GM18520 (cell line): Measurements from ENCODE around the gene SYCE1L.
"Not testable (repeated sequence)": the region's sequence is repeated elsewhere in the genome, so short reads cannot be mapped to it uniquely, and the experiment has no call there.

ENCODE experiments used
- ATAC-seq: cut with Tn5 transposase; IDR thresholded peaks from one replicate; pipeline ENCODE4 v1.9.1; 2021; ENCODE audit not compliant: unreplicated experiment

Gene SYCE1L

GRCh38 chr16:77197747-77198146 lies 1.5 kb upstream of the SYCE1L start:
- ATAC-seq: no peak

- ATAC-seq: no peak
These were observed 7.3 kb downstream of the SYCE1L start for GRCh38 chr16:77206533-77206932.

- ATAC-seq: no peak
These were observed 7.8 kb downstream of the SYCE1L start for GRCh38 chr16:77207030-77207429.

GRCh38 chr16:77208382-77208781 lies 9.2 kb downstream of the SYCE1L start:
- no peak for ATAC-seq

GRCh38 chr16:77211880-77212740 lies 12.9 kb downstream of the SYCE1L start:
- peak; percentile 31 for ATAC-seq

GRCh38 chr16:77212741-77213541 lies 13.7 kb downstream of the SYCE1L start:
- ATAC-seq: peak; percentile 49

- no peak for ATAC-seq
These were observed 14.4 kb downstream of the SYCE1L start for GRCh38 chr16:77213542-77214106.

GRCh38 chr16:77214411-77215138 lies 15.4 kb downstream of the SYCE1L start:
- no peak for ATAC-seq

GRCh38 chr16:77219437-77219836 lies 20.2 kb downstream of the SYCE1L start:
- ATAC-seq: no peak

GRCh38 chr16:77220427-77220826 lies 21.2 kb downstream of the SYCE1L start:
- no peak for ATAC-seq

GRCh38 chr16:77221482-77221881 lies 22.3 kb downstream of the SYCE1L start:
- ATAC-seq: no peak

GRCh38 chr16:77223184-77223583 lies 24.0 kb downstream of the SYCE1L start:
- ATAC-seq: no peak

- ATAC-seq: no peak
These were observed 26.0 kb downstream of the SYCE1L start for GRCh38 chr16:77225182-77225581.

- ATAC-seq: peak; percentile 88
These were observed 28.5 kb downstream of the SYCE1L start for GRCh38 chr16:77227745-77228144.

GRCh38 chr16:77231047-77231446 lies 31.8 kb downstream of the SYCE1L start:
- no peak for ATAC-seq

- no peak for ATAC-seq
These were observed 34.8 kb downstream of the SYCE1L start for GRCh38 chr16:77233799-77234519.

GRCh38 chr16:77234611-77235010 lies 35.4 kb downstream of the SYCE1L start:
- ATAC-seq: no peak

- peak; percentile 96 for ATAC-seq
These were observed 36.9 kb downstream of the SYCE1L start for GRCh38 chr16:77236063-77236511.

GRCh38 chr16:77238593-77238992 lies 39.4 kb downstream of the SYCE1L start:
- ATAC-seq: no peak

GRCh38 chr16:77242471-77242870 lies 43.3 kb downstream of the SYCE1L start:
- ATAC-seq: not testable (repeated sequence)
